Measurements from ENCODE around the gene CYP26A1. TPM values are rescaled to one million over a fixed set of nuclear protein-coding genes. Genes with fewer than 3 reads are reported as not detected.
"Not testable (repeated sequence)": the region's sequence is repeated elsewhere in the genome, so short reads cannot be mapped to it uniquely, and the experiment has no call there.

Gene CYP26A1
- total RNA-seq, 4 donors from 2014 or later, result not detected

- Histone ChIP-seq H3K36me3 (no peaks in the 10 kb centered on the region), H3K27ac (no peak overlapping the region), H3K9me3 (peaks cover 0 to 10% (median 0%) of the 10 kb centered on the region in 4 donors), H3K4me1 (no peaks in the 10 kb centered on the region), H3K4me3 (no peak overlapping the region), H3K27me3 (no peaks in the 10 kb centered on the region)
- DNase-seq (ENCODE audit: low spot score in 2 of 2), result no peak
- 78 to 84% methylated on average over 3 of the region's 3 CpGs for WGBS, 2 donors
- TF ChIP-seq EP300 (IDR thresholded peaks at IDR 0.05) (no peak), CTCF (IDR thresholded peaks at IDR 0.05) (no peak), POLR2A (IDR thresholded peaks at IDR 0.05) (no peak)
Observed at GRCh38 chr10:93098816-93099215, 25.1 kb downstream of the CYP26A1 start.

- TF ChIP-seq EP300 (IDR thresholded peaks at IDR 0.05) (no peak), CTCF (IDR thresholded peaks at IDR 0.05) (no peak), POLR2A (IDR thresholded peaks at IDR 0.05) (no peak)
- Histone ChIP-seq H3K27ac (no peak overlapping the region), H3K4me3 (no peak overlapping the region), H3K4me1 (no peaks in the 10 kb centered on the region), H3K36me3 (no peaks in the 10 kb centered on the region), H3K9me3 (peaks cover 0 to 13% (median 0%) of the 10 kb centered on the region in 4 donors), H3K27me3 (no peaks in the 10 kb centered on the region)
- DNase-seq (ENCODE audit: low spot score in 2 of 2), result no peak
- 82 to 86% methylated on average over 7 of the region's 7 CpGs for WGBS, 2 donors
Observed at GRCh38 chr10:93099670-93100069, 26.0 kb downstream of the CYP26A1 start.

- not testable (repeated sequence) for H3K4me3 ChIP-seq; H3K27me3 ChIP-seq; H3K4me1 ChIP-seq; DNase-seq (ENCODE audit: low spot score in 2 of 2); H3K36me3 ChIP-seq; H3K27ac ChIP-seq
- 94% methylated on average over 3 of the region's 3 CpGs for WGBS, 2 donors
- H3K9me3 ChIP-seq, result peaks cover 0 to 13% (median 0%) of the 10 kb centered on the region in 4 donors
Observed at GRCh38 chr10:93101148-93101547, 27.5 kb downstream of the CYP26A1 start.

- peaks cover 0 to 13% (median 0%) of the 10 kb centered on the region in 4 donors for H3K9me3 ChIP-seq
- 89 to 97% methylated on average over 1 of the region's 1 CpG for WGBS, 2 donors
- no peak for DNase-seq (ENCODE audit: low spot score in 2 of 2)
- H3K27ac ChIP-seq, result no peak overlapping the region
- no peaks in the 10 kb centered on the region for H3K27me3 ChIP-seq
- TF ChIP-seq CTCF (IDR thresholded peaks at IDR 0.05) (no peak), EP300 (IDR thresholded peaks at IDR 0.05) (no peak), POLR2A (IDR thresholded peaks at IDR 0.05) (no peak)
- H3K36me3 ChIP-seq, result no peaks in the 10 kb centered on the region
- H3K4me3 ChIP-seq, result no peak overlapping the region
- H3K4me1 ChIP-seq, result no peaks in the 10 kb centered on the region
Observed at GRCh38 chr10:93103953-93104352, 30.3 kb downstream of the CYP26A1 start.

GRCh38 chr10:93106631-93107072 is 33.0 kb downstream of the CYP26A1 start:
- 36 to 55% methylated on average over 2 of the region's 2 CpGs for WGBS, 2 donors
- DNase-seq (ENCODE audit: low spot score in 2 of 2), result no peak

More at GRCh38 chr10:93106631-93107072, 33.0 kb downstream of the CYP26A1 start:
- H3K27me3 ChIP-seq, result no peaks in the 10 kb centered on the region
- H3K27ac ChIP-seq, result no peak overlapping the region
- H3K36me3 ChIP-seq, result no peaks in the 10 kb centered on the region
- no peak overlapping the region for H3K4me3 ChIP-seq
- no peaks in the 10 kb centered on the region for H3K4me1 ChIP-seq
- TF ChIP-seq CTCF (IDR thresholded peaks at IDR 0.05) (no peak), POLR2A (IDR thresholded peaks at IDR 0.05) (no peak), EP300 (IDR thresholded peaks at IDR 0.05) (no peak)
- peaks cover 0 to 13% (median 0%) of the 10 kb centered on the region in 4 donors for H3K9me3 ChIP-seq

All from tibial nerve (tissue), 4 donors.